ENCODE results near the gene FYN.
A peak's percentile ranks its signal among the peaks of the same experiment; 100 is the strongest.

Gene FYN

GRCh38 chr6:111880181-111880888, 7.1 kb upstream of the FYN start:
- no peak for DNase-seq

- DNase-seq: no peak
Measured at GRCh38 chr6:111875741-111876140, 2.5 kb upstream of the FYN start.

- no peak for DNase-seq
Measured at GRCh38 chr6:111874025-111874415, 768 bp upstream of the FYN start.

- DNase-seq: no peak
Measured at GRCh38 chr6:111872401-111873177, 663 bp downstream of the FYN start.

- peak; percentile 61 for DNase-seq
Measured at GRCh38 chr6:111871725-111872400, 1.4 kb downstream of the FYN start.

- no peak for DNase-seq
Measured at GRCh38 chr6:111871207-111871606, 2.0 kb downstream of the FYN start.

GRCh38 chr6:111870742-111871064, 2.5 kb downstream of the FYN start:
- no peak for DNase-seq

GRCh38 chr6:111870051-111870741, 3.1 kb downstream of the FYN start:
- DNase-seq: no peak

GRCh38 chr6:111866857-111867256, 6.4 kb downstream of the FYN start:
- no peak for DNase-seq

GRCh38 chr6:111865909-111866546, 7.2 kb downstream of the FYN start:
- no peak for DNase-seq

- DNase-seq: no peak
Measured at GRCh38 chr6:111865049-111865585, 8.1 kb downstream of the FYN start.

- no peak for DNase-seq
Measured at GRCh38 chr6:111864138-111865048, 8.9 kb downstream of the FYN start.

- DNase-seq: no peak
Measured at GRCh38 chr6:111862741-111863140, 10.5 kb downstream of the FYN start.

- DNase-seq: no peak
Measured at GRCh38 chr6:111862314-111862713, 10.9 kb downstream of the FYN start.

- no peak for DNase-seq
Measured at GRCh38 chr6:111861431-111861885, 11.8 kb downstream of the FYN start.

GRCh38 chr6:111858347-111858746, 14.9 kb downstream of the FYN start:
- no peak for DNase-seq

- no peak for DNase-seq
Measured at GRCh38 chr6:111857674-111858337, 15.4 kb downstream of the FYN start.

- DNase-seq: no peak
Measured at GRCh38 chr6:111855753-111856152, 17.5 kb downstream of the FYN start.

- DNase-seq: no peak
Measured at GRCh38 chr6:111854683-111855082, 18.6 kb downstream of the FYN start.

GRCh38 chr6:111852725-111853124, 20.5 kb downstream of the FYN start:
- DNase-seq: no peak

All from SHP77 treated with DMSO at 0.1 percent for 48 hours (cell line).